Keratinocyte (primary cell): ENCODE results near the gene TENM4.

Source experiments
- CTCF ChIP-seq, 3 experiments: IDR thresholded peaks in 1 of 3; conservative IDR thresholded peaks in 1 of 3; optimal IDR thresholded peaks in 1 of 3; 2 replicates in 2 of 3; 3 replicates in 1 of 3; pipeline versions ENCODE3 to v1.5.1; 2011; ENCODE audit warnings: low read length in 3 of 3, mild to moderate bottlenecking in 3 of 3, moderate library complexity in 2 of 3, control low read depth in 1 of 3, inconsistent platforms in 1 of 3; ENCODE audit not compliant: insufficient read depth in 2 of 3; ENCODE audit errors: extremely low read depth in 1 of 3
- EZH2 ChIP-seq: IDR thresholded peaks from one replicate; pipeline ENCODE4 v1.6.1; 2012; ENCODE audit warnings: inconsistent platforms, mild to moderate bottlenecking, low read length, moderate library complexity

GRCh38 chr11:78737891-78738290 is 702.9 kb downstream of the TENM4 start:
- TF ChIP-seq CTCF (optimal IDR thresholded peaks at IDR 0.05 in 1 of 3, IDR thresholded peaks at IDR 0.05 in 1 of 3, conservative IDR thresholded peaks at IDR 0.05 in 1 of 3; ENCODE audit: extremely low read depth in 1 of 3, insufficient read depth in 2 of 3, low read length in 3 of 3) = no peak
- no peak for TF ChIP-seq EZH2
